ENCODE measurements around the gene KCNQ1.

The KCNQ1 gene

GRCh38 chr11:2789791-2790567 lies 345.2 kb downstream of the KCNQ1 start:
- no peak for DNase-seq (ENCODE audit: low read depth)
- no peak overlapping the region for H3K4me3 ChIP-seq (ENCODE audit: control insufficient read depth, low read depth, low read length)
- TF ChIP-seq CTCF (IDR thresholded peaks at IDR 0.05; ENCODE audit: control insufficient read depth, insufficient read depth, low read depth, low read length, missing control alignments): no peak

- TF ChIP-seq CTCF (IDR thresholded peaks at IDR 0.05; ENCODE audit: control insufficient read depth, insufficient read depth, low read depth, low read length, missing control alignments): no peak
- DNase-seq (ENCODE audit: low read depth): no peak
- no peak overlapping the region for H3K4me3 ChIP-seq (ENCODE audit: control insufficient read depth, low read depth, low read length)
Observed at GRCh38 chr11:2790568-2790921, 345.7 kb downstream of the KCNQ1 start.

- no peak overlapping the region for H3K4me3 ChIP-seq (ENCODE audit: control insufficient read depth, low read depth, low read length)
- TF ChIP-seq CTCF (IDR thresholded peaks at IDR 0.05; ENCODE audit: control insufficient read depth, insufficient read depth, low read depth, low read length, missing control alignments): no peak
- no peak for DNase-seq (ENCODE audit: low read depth)
Observed at GRCh38 chr11:2791139-2791520, 346.3 kb downstream of the KCNQ1 start.

GRCh38 chr11:2791521-2792380 lies 346.9 kb downstream of the KCNQ1 start:
- DNase-seq (ENCODE audit: low read depth): no peak
- no peak overlapping the region for H3K4me3 ChIP-seq (ENCODE audit: control insufficient read depth, low read depth, low read length)
- TF ChIP-seq CTCF (IDR thresholded peaks at IDR 0.05; ENCODE audit: control insufficient read depth, insufficient read depth, low read depth, low read length, missing control alignments): no peak

- TF ChIP-seq CTCF (IDR thresholded peaks at IDR 0.05; ENCODE audit: control insufficient read depth, insufficient read depth, low read depth, low read length, missing control alignments): no peak
- no peak for DNase-seq (ENCODE audit: low read depth)
- H3K4me3 ChIP-seq (ENCODE audit: control insufficient read depth, low read depth, low read length): no peak overlapping the region
Observed at GRCh38 chr11:2792381-2793250, 347.8 kb downstream of the KCNQ1 start.

- H3K4me3 ChIP-seq (ENCODE audit: control insufficient read depth, low read depth, low read length): no peak overlapping the region
- no peak for TF ChIP-seq CTCF (IDR thresholded peaks at IDR 0.05; ENCODE audit: control insufficient read depth, insufficient read depth, low read depth, low read length, missing control alignments)
- DNase-seq (ENCODE audit: low read depth): no peak
Observed at GRCh38 chr11:2793701-2794045, 348.9 kb downstream of the KCNQ1 start.
